C4-2B (cell line): ENCODE data around the gene CARMIL1.

Experiments used
- CTCF ChIP-seq: fragments of 450-650 bp; conservative IDR thresholded peaks from 2 replicates; pipeline ENCODE4 v1.5.1; 2017; ENCODE audit warnings: mild to moderate bottlenecking
- ZFX ChIP-seq: fragments of 450-650 bp; IDR thresholded peaks from 2 replicates; pipeline ENCODE4 v1.6.1; 2017

- no peak for TF ChIP-seq CTCF
- no peak for TF ChIP-seq ZFX
These were observed 225.5 kb downstream of the CARMIL1 start for GRCh38 chr6:25504661-25505060.
